WERI-Rb-1 (cell line): ENCODE measurements around the gene PRDM11.

Experiments used
- DNase-seq: peaks from one replicate; pipeline ENCODE4 v3.0.0-alpha.2; 2020
- H3K27ac ChIP-seq: fragments of 250-450 bp; sonication (Bioruptor Pico); 2 replicates; pipeline ENCODE4 v1.5.1; 2020; ENCODE audit warnings: mild to moderate bottlenecking, moderate library complexity
- H3K27me3 ChIP-seq: fragments of 250-450 bp; sonication (Bioruptor Pico); 2 replicates; pipeline ENCODE4 v1.5.1; 2021; ENCODE audit warnings: mild to moderate bottlenecking, low read depth, moderate library complexity; ENCODE audit not compliant: insufficient read depth, severe bottlenecking
- H3K36me3 ChIP-seq: fragments of 250-450 bp; sonication (Bioruptor Pico); 2 replicates; pipeline ENCODE4 v1.5.1; 2020; ENCODE audit warnings: mild to moderate bottlenecking, moderate library complexity
- H3K4me3 ChIP-seq: 2 replicates; pipeline ENCODE4 v1.5.1; 2011; ENCODE audit warnings: low read depth, mild to moderate bottlenecking, control low read depth, low read length
- H3K9me3 ChIP-seq: fragments of 250-450 bp; sonication (Bioruptor Pico); 2 replicates; pipeline ENCODE4 v1.5.1; 2021; ENCODE audit warnings: mild to moderate bottlenecking, moderate library complexity; ENCODE audit not compliant: severe bottlenecking
- TF ChIP-seq, protein P1 (sequence below): IDR thresholded peaks from 2 replicates; pipeline ENCODE4 v1.5.1; 2011; ENCODE audit warnings: low read depth, mild to moderate bottlenecking, control low read depth, inconsistent platforms, low read length

Gene PRDM11

DNA sequence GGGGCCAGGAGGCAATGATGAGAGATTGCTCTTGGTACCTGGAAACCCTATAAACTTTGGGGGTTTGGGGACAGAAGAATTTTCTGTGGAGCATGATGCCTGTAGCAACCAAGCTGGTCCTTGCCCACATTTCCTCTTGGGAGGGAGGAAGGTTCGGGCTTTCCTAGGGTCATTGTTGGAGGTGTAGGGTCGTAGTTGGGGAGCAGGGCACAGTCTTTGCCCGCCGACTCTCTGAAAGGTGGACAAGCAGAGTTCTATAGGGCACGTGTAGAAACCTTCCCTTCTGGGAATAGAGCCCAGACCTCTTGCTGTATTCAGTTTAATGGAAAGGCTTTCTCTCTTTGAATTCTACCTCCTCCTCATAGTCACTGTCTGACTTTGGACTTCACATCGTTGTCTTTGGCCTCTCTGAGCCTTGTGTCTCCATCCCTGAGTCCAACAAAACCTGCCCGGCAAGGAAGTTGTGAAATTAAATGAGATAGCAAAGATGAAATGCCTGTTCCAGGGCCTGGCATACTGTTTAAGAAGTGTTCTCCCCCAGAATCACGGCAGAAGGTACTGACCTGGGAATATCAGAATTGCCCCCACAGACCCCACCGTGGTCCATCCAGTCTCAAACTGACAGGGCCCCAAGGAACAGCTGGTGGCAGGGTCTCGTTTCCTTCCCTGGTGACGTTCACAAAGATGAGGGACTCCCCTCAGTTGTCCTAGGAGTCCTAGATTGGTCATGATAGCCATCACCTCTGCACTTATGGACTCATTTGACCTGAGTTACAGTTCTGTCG lies 1.6 kb downstream of the PRDM11 start:
- Histone ChIP-seq H3K36me3 (no peaks in the 10 kb centered on the region), H3K9me3 (peaks cover 4% of the 10 kb centered on the region), H3K27me3 (no peaks in the 10 kb centered on the region), H3K4me3 (peak overlapping the region; percentile 70), H3K27ac (no peak overlapping the region)
- no peak for DNase-seq
- TF ChIP-seq, protein P1, sequence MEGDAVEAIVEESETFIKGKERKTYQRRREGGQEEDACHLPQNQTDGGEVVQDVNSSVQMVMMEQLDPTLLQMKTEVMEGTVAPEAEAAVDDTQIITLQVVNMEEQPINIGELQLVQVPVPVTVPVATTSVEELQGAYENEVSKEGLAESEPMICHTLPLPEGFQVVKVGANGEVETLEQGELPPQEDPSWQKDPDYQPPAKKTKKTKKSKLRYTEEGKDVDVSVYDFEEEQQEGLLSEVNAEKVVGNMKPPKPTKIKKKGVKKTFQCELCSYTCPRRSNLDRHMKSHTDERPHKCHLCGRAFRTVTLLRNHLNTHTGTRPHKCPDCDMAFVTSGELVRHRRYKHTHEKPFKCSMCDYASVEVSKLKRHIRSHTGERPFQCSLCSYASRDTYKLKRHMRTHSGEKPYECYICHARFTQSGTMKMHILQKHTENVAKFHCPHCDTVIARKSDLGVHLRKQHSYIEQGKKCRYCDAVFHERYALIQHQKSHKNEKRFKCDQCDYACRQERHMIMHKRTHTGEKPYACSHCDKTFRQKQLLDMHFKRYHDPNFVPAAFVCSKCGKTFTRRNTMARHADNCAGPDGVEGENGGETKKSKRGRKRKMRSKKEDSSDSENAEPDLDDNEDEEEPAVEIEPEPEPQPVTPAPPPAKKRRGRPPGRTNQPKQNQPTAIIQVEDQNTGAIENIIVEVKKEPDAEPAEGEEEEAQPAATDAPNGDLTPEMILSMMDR, result no peak

DNA sequence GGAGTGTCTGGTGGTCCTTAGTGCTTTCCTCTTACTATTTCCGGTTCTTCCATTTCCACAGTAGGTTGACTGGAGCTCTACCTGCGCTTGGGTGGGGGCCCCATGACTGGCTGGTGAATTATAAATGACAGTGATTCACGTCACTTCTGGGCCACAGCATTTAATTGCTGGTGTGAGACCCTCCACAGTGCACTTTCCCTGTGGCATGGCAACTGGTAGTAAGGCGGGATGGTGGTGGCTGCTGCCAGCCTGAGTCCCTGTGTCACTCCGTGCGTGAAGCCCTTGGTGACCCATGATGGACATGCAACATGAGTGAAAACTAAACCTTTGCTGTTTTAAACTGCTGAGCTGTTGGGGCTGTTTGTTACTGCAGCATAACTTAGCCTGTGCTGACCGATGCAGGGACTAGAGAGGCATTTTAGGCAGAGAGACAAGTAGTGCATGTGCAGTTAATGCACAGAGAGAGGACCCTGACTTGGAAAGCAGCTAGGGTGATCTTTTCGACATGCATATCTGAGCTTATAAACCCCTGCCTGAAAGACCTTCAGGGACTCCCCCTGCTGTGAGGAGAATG lies 3.1 kb downstream of the PRDM11 start:
- no peaks in the 10 kb centered on the region for H3K27me3 ChIP-seq
- H3K4me3 ChIP-seq, result no peak overlapping the region

DNA sequence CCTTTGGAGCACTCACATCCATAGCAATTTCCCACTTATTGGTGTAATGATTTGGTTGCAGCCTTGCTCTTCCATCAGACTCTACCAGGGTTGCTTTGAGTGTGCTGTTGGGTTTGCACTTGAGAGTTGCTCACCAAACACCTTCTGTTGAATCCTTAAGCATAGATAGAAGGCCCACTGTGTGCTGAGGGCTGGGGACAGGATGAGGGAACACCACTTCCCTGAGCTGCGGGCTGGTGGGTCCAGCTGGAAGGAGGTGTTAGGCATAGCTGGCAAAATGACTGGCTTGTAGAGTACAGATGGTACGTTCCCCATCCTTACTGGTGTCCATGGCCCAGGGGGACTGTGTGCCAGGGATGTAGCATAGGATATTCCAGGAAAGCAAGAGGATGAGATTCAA lies 3.9 kb downstream of the PRDM11 start:
- H3K9me3 ChIP-seq, result peaks cover 4% of the 10 kb centered on the region
- H3K27ac ChIP-seq, result no peak overlapping the region
- no peaks in the 10 kb centered on the region for H3K27me3 ChIP-seq
- no peak for DNase-seq
- TF ChIP-seq, protein P1, result no peak
- no peak overlapping the region for H3K4me3 ChIP-seq
- H3K36me3 ChIP-seq, result no peaks in the 10 kb centered on the region

More for the DNA sequence above, 3.1 kb downstream of the PRDM11 start:
- Histone ChIP-seq H3K36me3 (no peaks in the 10 kb centered on the region), H3K27ac (no peak overlapping the region), H3K9me3 (peaks cover 4% of the 10 kb centered on the region)
- no peak for DNase-seq
- TF ChIP-seq, protein P1, result no peak

DNA sequence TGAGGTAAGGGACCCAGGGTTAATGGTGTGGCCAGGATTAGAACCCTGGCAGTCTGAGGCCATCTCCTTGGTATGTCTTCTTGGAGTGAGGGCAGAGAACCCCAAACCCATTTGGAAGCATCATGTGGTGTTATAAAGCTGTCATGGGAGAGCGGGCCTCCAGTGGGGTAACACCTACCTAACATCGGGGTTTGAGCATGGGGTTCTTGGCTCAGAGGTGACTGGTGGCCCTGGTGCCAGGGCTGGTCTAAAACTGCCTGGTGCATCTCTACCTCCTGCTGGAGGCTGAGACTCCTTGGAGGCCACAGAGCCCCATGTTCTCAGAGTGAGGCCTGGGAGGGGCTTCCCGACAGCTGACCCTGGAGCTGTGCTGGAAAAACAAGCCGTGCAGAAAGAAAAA lies 4.5 kb downstream of the PRDM11 start:
- Histone ChIP-seq H3K27me3 (no peaks in the 10 kb centered on the region), H3K4me3 (no peak overlapping the region), H3K36me3 (no peaks in the 10 kb centered on the region), H3K27ac (no peak overlapping the region), H3K9me3 (peaks cover 4% of the 10 kb centered on the region)
- TF ChIP-seq, protein P1, result no peak
- no peak for DNase-seq

DNA sequence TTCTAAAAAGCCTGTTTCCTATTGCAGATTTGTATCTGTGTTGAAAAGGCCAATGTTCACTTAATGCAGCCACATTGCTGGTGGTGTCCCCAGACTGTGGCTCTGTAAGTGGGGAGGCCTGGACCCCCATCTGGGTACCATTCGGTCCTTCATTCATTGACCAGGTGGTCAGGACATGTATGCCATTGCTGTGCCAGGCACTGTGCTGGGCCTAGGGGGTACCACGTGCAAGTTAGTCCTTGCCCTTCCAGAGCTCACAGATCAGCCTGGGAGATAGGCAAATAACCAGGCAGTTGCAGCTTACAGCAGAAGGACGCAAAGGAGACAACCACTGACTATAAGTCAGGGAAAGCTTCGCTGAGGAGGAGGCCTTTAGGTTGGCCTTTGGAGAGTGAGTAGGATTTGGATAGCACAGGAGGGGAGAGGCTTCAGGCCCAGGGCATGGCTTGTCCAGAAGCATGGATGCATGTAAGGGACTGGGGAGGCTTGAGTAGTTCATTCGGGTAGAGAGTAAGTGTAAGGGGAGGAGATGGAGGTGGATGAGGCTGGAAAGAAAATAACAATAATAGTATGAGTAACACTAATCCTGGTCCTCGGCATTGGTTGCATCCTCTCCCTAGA lies 5.0 kb downstream of the PRDM11 start:
- Histone ChIP-seq H3K36me3 (no peaks in the 10 kb centered on the region), H3K9me3 (peaks cover 4% of the 10 kb centered on the region), H3K4me3 (no peak overlapping the region), H3K27ac (no peak overlapping the region), H3K27me3 (no peaks in the 10 kb centered on the region)
- TF ChIP-seq, protein P1, result no peak
- DNase-seq, result no peak
